ENCODE data around the gene CARD14. TPM values are rescaled to one million over a fixed set of nuclear protein-coding genes. Genes with fewer than 3 reads are reported as not detected.

Gene CARD14
- total RNA-seq = 0.12 TPM in 1 of 2 replicates, not detected in the other

- no peak for DNase-seq (ENCODE audit: extremely low read depth, low read depth, low spot score)
These were observed at the start of gene CARD14 for GRCh38 chr17:80169784-80170500. TSS of gene CARD14 (plus strand) at chr17:80170030. CDS start at chr17:80181439, 11,409 bp downstream.

- no peak for DNase-seq (ENCODE audit: extremely low read depth, low read depth, low spot score)
These were observed 47.7 kb upstream of the CARD14 start for GRCh38 chr17:80122026-80122575.

- DNase-seq (ENCODE audit: extremely low read depth, low read depth, low spot score) = no peak
These were observed 46.8 kb upstream of the CARD14 start for GRCh38 chr17:80122926-80123505.

- no peak for DNase-seq (ENCODE audit: extremely low read depth, low read depth, low spot score)
These were observed 46.0 kb upstream of the CARD14 start for GRCh38 chr17:80123791-80124190.

GRCh38 chr17:80124351-80124981, 45.4 kb upstream of the CARD14 start:
- no peak for DNase-seq (ENCODE audit: extremely low read depth, low read depth, low spot score)

- no peak for DNase-seq (ENCODE audit: extremely low read depth, low read depth, low spot score)
These were observed 44.0 kb upstream of the CARD14 start for GRCh38 chr17:80125656-80126448.

- DNase-seq (ENCODE audit: extremely low read depth, low read depth, low spot score) = no peak
These were observed 43.4 kb upstream of the CARD14 start for GRCh38 chr17:80126449-80126715.

GRCh38 chr17:80129006-80129565, 40.7 kb upstream of the CARD14 start:
- no peak for DNase-seq (ENCODE audit: extremely low read depth, low read depth, low spot score)

GRCh38 chr17:80130992-80131391, 38.8 kb upstream of the CARD14 start:
- DNase-seq (ENCODE audit: extremely low read depth, low read depth, low spot score) = no peak

- DNase-seq (ENCODE audit: extremely low read depth, low read depth, low spot score) = no peak
These were observed 36.8 kb upstream of the CARD14 start for GRCh38 chr17:80132906-80133625.

- no peak for DNase-seq (ENCODE audit: extremely low read depth, low read depth, low spot score)
These were observed 36.2 kb upstream of the CARD14 start for GRCh38 chr17:80133626-80133970.

- DNase-seq (ENCODE audit: extremely low read depth, low read depth, low spot score) = no peak
These were observed 32.7 kb upstream of the CARD14 start for GRCh38 chr17:80137131-80137530.

- no peak for DNase-seq (ENCODE audit: extremely low read depth, low read depth, low spot score)
These were observed 30.9 kb upstream of the CARD14 start for GRCh38 chr17:80138856-80139426.

GRCh38 chr17:80141463-80142165, 28.2 kb upstream of the CARD14 start:
- no peak for DNase-seq (ENCODE audit: extremely low read depth, low read depth, low spot score)

GRCh38 chr17:80142929-80143328, 26.9 kb upstream of the CARD14 start:
- no peak for DNase-seq (ENCODE audit: extremely low read depth, low read depth, low spot score)

- no peak for DNase-seq (ENCODE audit: extremely low read depth, low read depth, low spot score)
These were observed 24.5 kb upstream of the CARD14 start for GRCh38 chr17:80145076-80146075.

- DNase-seq (ENCODE audit: extremely low read depth, low read depth, low spot score) = no peak
These were observed 23.5 kb upstream of the CARD14 start for GRCh38 chr17:80146121-80147034.
